GM12878 (cell line): Measurements from ENCODE around the gene HAUS6. TPM values are rescaled to one million over a fixed set of nuclear protein-coding genes. Genes with fewer than 3 reads are reported as not detected.

Experiments
- ATF2 ChIP-seq: IDR thresholded peaks from 2 replicates; pipeline ENCODE4 v1.6.1; 2012; ENCODE audit warnings: low read length, inconsistent platforms
- CBX5 ChIP-seq: sonication (generic); IDR thresholded peaks from 2 replicates; pipeline ENCODE4 v1.6.1; 2016; ENCODE audit warnings: low read depth, moderate library complexity, mild to moderate bottlenecking, inconsistent platforms
- HDAC2 ChIP-seq: fragments of 200-600 bp; sonication (generic); IDR thresholded peaks from 2 replicates; pipeline ENCODE4 v1.6.1; 2017
- JUND ChIP-seq: IDR thresholded peaks from 2 replicates; pipeline ENCODE4 v1.6.1; 2012; ENCODE audit warnings: low read depth, mild to moderate bottlenecking, low read length, improper control_type of control experiment, moderate library complexity
- NFYA ChIP-seq: IDR thresholded peaks from 2 replicates; pipeline ENCODE4 v1.6.1; 2011; ENCODE audit warnings: low read depth, mild to moderate bottlenecking, low read length, improper control_type of control experiment, borderline replicate concordance
- PKNOX1 ChIP-seq: fragments of 450-650 bp; IDR thresholded peaks from 2 replicates; pipeline ENCODE4 v1.6.1; 2016; ENCODE audit warnings: mild to moderate bottlenecking
- RAD51 ChIP-seq: fragments of 450-650 bp; IDR thresholded peaks from 2 replicates; pipeline ENCODE4 v1.6.1; 2016; ENCODE audit warnings: moderate library complexity, mild to moderate bottlenecking, inconsistent platforms
- STAT1 ChIP-seq: fragments of 450-650 bp; conservative IDR thresholded peaks from 2 replicates; pipeline ENCODE4 v1.6.1; 2014; ENCODE audit warnings: antibody characterized with exemption, mild to moderate bottlenecking
- STAT3 ChIP-seq: IDR thresholded peaks from 2 replicates; pipeline ENCODE4 v1.6.1; 2011; ENCODE audit warnings: low read depth, low read length, improper control_type of control experiment
- polyA plus RNA-seq, 11 experiments: library from polyadenylated mRNA; depleted of rRNA in 4 of 11; unstranded in 6 of 11; stranded (reverse) in 5 of 11; fragments of >200 nt; fragmentation: Nextera tagmentation in 4 of 11; fragmentation: Illumina TruSeq in 1 of 11; extraction: Ambion mirVana in 4 of 11; extraction: Trizol in 1 of 11; gene quantifications; 1 replicate in 1 of 11; 2 replicates in 10 of 11; pipeline versions ENCODE4 v1.2.1 to v1.2.3, GENCODE V29; 2011 to 2016; ENCODE audit warnings: inconsistent platforms in 2 of 11, missing spikeins in 2 of 11, low read depth in 1 of 11
- total RNA-seq, 4 experiments: library from RNA; depleted of rRNA in 3 of 4; stranded (reverse); fragments of >200 nt in 3 of 4; fragmentation: Illumina TruSeq in 1 of 4; extraction: Trizol in 1 of 4; gene quantifications; 2 replicates each; pipeline versions ENCODE4 v1.2.1 to v1.2.3, GENCODE V29; 2013 to 2021
- TF ChIP-seq, protein P1 (sequence below): fragments of 450-650 bp; formaldehyde crosslinking; IDR thresholded peaks from 2 replicates; pipeline ENCODE4 v1.4.0; 2022; ENCODE audit warnings: mild to moderate bottlenecking, moderate library complexity
- TF ChIP-seq, protein P2 (sequence below): fragments of 150-350 bp; IDR thresholded peaks from 2 replicates; pipeline ENCODE4 v1.6.1; 2016; ENCODE audit warnings: low read depth, low read length

HAUS6 gene
- total and polyA plus RNA-seq, 10 of the 15 experiments (the other 5 are each of a cell fraction or from before 2014, with no cell fraction given): 7.1 to 26.8 (median 16.0) TPM

- TF ChIP-seq, protein P1, sequence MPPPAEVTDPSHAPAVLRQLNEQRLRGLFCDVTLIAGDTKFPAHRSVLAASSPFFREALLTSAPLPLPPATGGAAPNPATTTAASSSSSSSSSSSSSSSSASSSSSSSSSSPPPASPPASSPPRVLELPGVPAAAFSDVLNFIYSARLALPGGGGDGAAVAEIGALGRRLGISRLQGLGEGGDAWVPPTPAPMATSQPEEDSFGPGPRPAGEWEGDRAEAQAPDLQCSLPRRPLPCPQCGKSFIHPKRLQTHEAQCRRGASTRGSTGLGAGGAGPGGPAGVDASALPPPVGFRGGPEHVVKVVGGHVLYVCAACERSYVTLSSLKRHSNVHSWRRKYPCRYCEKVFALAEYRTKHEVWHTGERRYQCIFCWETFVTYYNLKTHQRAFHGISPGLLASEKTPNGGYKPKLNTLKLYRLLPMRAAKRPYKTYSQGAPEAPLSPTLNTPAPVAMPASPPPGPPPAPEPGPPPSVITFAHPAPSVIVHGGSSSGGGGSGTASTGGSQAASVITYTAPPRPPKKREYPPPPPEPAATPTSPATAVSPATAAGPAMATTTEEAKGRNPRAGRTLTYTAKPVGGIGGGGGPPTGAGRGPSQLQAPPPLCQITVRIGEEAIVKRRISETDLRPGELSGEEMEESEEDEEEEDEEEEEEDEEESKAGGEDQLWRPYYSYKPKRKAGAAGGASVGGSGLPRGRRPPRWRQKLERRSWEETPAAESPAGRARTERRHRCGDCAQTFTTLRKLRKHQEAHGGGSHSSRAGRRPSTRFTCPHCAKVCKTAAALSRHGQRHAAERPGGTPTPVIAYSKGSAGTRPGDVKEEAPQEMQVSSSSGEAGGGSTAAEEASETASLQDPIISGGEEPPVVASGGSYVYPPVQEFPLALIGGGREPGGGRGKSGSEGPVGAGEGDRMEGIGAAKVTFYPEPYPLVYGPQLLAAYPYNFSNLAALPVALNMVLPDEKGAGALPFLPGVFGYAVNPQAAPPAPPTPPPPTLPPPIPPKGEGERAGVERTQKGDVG: no peak
- TF ChIP-seq JUND: no peak
- no peak for TF ChIP-seq STAT3
- TF ChIP-seq, protein P2, sequence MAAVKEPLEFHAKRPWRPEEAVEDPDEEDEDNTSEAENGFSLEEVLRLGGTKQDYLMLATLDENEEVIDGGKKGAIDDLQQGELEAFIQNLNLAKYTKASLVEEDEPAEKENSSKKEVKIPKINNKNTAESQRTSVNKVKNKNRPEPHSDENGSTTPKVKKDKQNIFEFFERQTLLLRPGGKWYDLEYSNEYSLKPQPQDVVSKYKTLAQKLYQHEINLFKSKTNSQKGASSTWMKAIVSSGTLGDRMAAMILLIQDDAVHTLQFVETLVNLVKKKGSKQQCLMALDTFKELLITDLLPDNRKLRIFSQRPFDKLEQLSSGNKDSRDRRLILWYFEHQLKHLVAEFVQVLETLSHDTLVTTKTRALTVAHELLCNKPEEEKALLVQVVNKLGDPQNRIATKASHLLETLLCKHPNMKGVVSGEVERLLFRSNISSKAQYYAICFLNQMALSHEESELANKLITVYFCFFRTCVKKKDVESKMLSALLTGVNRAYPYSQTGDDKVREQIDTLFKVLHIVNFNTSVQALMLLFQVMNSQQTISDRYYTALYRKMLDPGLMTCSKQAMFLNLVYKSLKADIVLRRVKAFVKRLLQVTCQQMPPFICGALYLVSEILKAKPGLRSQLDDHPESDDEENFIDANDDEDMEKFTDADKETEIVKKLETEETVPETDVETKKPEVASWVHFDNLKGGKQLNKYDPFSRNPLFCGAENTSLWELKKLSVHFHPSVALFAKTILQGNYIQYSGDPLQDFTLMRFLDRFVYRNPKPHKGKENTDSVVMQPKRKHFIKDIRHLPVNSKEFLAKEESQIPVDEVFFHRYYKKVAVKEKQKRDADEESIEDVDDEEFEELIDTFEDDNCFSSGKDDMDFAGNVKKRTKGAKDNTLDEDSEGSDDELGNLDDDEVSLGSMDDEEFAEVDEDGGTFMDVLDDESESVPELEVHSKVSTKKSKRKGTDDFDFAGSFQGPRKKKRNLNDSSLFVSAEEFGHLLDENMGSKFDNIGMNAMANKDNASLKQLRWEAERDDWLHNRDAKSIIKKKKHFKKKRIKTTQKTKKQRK: no peak
- no peak for TF ChIP-seq ATF2
- TF ChIP-seq NFYA: no peak
- TF ChIP-seq STAT1: no peak
- TF ChIP-seq PKNOX1: no peak
- no peak for TF ChIP-seq HDAC2
- TF ChIP-seq RAD51: no peak
- no peak for TF ChIP-seq CBX5
Observed at GRCh38 chr9:19120877-19121276, 18.2 kb upstream of the HAUS6 start (continued).
